GM19240 (cell line): Measurements from ENCODE around the gene EPAS1.

ENCODE experiments used
- DNase-seq: peaks from one replicate; pipeline ENCODE4 v3.0.0; 2011; ENCODE audit warnings: low spot score; ENCODE audit not compliant: insufficient read length

The EPAS1 gene

GRCh38 chr2:46435353-46435752 lies 138.1 kb downstream of the EPAS1 start:
- DNase-seq = no peak

GRCh38 chr2:46435796-46436360 lies 138.7 kb downstream of the EPAS1 start:
- no peak for DNase-seq
